Nucleus accumbens (tissue), 56 donors: ENCODE data around the gene IGFL1.
"Not testable (repeated sequence)": the region's sequence is repeated elsewhere in the genome, so short reads cannot be mapped to it uniquely, and the experiment has no call there.

Source experiments
- DNase-seq, 56 donors: peaks; one replicate each; lab custom pipeline; 2025; lab: John Stamatoyannopoulos, UW

Gene IGFL1

DNA sequence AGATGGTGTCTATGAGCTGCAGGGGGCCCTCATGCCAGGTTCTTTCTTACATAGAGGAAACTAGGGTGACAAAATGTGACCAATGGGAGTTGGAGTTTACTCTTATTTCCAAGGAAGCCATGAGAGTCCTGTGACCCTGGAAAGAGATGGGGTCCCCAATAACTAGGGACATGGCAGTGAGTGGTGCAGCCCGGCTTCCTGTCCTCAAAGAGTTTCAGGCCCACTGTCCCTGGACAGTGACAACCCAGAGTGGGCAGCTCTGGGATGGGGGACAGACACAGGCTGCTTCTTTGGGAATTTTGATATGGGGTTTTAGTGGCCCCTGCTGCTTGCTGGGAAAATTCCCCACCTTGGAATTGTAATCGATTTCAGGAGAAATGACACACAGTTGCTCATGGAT, 8.4 kb upstream of the IGFL1 start:
- no peak for DNase-seq

DNA sequence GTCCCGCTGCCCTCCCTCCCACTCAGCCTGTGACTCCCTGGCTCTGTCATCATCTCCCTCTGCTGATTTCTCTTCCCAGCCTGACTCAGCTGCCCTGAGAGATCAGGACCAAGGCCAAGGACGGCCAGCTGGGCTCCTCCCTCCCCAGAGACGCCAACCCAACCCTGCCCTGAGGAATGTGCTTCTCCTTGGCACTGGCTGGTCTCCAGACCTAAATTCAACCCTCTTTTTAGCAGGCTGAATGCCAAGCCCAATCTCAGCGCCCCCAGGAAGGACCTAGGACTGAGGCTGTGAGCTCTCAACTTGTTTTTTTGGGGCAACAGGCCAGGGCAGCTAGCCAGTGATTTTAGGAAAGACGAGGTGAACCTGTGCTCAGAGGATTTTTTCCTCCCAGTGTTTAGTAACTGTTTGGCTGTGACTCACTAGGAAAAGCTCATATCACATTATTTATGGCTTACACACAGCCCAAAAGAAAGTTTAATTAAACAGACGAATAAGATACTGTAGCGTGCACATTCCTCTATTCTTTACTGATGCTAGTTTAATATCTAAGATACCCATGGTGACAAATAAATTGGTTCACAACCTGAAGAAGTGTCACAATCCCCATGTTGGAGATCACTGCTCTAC, 7.4 kb upstream of the IGFL1 start:
- peak in 1 of 56 donors; percentile 25 for DNase-seq

DNA sequence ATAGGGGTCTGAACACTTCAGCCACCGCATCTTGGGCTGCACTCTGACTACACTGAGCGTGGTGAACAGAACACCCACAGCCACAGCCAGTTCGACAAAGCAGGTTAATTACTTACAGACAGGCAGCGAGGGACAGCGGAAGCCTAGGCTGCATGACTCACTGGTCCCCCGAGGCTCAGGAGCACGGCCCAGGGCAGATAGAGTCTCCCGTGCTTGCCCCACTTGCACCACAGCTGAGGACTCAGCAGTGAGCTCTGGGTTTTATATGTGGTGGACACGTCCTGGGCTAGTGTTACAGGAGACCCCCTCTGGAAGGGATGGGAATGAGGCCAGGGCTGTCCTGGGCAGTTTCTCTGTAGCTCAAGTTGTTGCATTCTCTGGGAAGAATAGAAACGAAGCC, 5.8 kb upstream of the IGFL1 start:
- not testable (repeated sequence) for DNase-seq

DNA sequence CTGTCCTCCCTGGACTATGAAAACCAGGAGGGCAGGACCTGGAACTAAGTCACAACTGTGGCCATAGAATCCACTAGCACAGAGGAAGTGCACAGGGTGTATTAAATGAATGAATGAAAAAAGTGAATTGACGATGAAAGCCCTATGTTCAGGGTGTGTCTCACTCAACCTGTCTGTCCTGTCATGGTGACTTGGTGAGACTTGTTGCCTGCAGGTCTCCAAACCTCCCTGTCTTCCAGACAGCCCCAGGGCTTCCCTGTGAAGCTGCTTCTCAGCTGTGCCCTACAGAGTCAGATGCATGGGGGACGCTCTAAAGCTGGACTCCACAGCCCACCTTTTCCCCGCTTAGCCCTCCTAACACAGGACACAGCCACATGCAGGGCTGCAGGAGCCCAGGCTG, 4.8 kb upstream of the IGFL1 start:
- no peak for DNase-seq

DNA sequence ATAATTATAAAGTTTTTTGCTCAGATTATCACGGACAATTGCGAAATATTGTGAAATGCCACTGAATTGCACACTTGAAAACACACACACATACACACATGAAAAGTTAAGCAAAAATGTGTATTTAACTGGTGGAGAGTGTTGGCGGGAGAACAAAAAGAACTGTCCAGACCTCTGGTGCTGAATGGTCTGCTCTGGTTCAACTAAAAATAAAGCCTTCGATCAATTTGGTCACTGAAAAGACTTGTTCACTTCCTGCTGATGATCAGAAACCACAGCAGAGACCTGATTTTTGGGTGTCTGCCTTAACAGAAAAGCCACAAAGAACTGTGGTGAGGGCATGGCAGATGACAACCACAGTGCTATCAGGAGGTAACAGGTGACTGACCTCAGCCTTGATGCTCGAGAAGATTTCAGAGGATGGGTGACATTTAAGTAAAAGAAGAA, 4.0 kb upstream of the IGFL1 start:
- no peak for DNase-seq

DNA sequence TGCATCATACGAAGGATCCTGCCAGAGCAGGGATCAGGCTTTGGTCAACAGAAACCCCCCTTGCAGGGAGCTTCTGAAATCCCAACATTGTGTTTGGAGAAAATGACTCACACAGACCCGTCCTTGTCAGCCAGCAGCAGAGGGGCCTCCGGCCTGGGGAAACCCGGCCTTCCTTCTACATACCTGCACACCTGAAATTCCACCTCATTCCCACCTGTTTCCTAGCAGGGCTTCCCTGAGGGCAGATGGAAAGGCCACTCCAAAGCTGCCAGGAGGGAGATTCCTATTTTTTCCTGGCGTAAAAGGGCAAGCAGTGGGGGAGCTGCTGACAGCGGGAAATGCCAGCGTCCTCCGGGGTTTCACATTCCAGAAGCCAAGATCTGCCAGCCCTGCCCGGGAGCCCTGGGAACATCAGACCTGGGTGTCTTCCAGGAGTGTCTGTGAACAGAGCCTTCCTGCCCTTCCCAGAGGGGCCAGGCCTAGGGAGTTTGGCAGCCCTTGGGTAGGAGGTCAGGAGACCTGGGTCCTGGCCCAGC, 3.0 kb upstream of the IGFL1 start:
- no peak for DNase-seq

DNA sequence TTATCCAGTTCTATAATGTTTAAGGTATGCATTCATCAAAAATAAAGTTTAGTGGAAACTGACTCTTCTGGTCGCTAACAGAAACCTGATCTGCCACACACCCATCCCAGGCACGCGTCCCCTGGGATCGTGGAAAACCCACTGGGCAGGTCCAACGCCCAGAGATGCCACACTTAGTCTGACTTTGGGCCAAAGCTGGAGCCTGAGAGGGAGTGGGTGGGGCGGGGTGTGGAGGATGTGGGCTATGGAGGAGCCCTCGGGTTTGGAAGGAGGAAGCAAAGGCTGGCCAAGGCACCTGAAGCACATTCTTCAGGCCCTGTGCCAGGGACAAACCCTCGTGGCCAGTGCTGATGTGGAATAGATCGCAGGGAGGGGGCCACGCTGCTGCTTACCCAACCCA, 2.5 kb downstream of the IGFL1 start:
- no peak for DNase-seq

DNA sequence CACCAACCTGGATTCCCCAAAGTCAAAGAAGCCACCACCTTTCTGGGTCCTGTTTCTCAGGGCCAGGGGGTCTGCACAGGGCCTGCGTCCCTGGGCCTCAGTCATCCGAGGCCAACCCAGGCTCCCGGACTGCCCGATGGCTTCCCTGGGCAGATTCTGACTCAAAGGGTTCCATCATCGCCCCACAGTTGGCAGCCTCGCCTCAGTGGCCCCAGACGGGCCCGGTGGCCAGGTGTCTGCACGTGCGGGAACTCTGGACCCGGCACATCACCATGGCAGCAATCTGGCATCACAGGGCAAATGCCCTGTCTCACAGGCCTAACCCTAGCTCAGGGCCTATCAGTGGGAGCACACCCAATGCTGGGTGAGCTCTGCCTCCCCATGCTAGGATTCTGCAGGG, 2.9 kb downstream of the IGFL1 start:
- no peak for DNase-seq

DNA sequence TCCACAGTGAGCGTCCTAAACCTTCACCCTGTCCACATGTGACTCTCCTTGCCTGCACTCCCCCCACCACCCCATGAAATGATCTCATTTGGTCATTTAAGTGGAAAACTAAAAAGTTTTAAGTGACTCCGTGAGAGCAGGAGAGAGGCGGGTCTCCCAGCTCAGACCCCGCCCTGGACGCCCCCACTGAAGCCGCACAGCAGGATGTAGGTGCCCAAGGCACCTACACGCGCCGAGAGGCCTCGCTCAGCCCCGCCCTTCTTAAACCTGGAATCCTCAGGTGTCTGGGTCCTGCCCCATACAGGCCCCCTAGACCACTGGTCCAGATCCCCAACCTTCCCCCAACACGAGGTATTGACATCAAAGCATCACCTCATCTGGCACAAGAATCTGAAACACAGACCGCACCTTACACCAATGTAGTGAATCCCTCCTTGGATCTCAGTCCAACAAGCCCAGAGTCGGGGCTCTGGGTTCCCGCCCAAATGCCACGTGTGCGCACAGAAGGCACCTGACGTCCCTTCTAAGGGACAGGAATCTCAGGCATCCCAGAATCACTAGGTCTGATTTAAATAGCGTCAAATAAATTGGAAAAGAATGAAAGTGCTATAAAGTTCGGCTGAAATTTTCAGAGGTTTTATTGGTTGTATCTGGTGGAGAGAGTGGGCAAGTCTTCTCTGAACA, 3.5 kb downstream of the IGFL1 start:
- no peak for DNase-seq

DNA sequence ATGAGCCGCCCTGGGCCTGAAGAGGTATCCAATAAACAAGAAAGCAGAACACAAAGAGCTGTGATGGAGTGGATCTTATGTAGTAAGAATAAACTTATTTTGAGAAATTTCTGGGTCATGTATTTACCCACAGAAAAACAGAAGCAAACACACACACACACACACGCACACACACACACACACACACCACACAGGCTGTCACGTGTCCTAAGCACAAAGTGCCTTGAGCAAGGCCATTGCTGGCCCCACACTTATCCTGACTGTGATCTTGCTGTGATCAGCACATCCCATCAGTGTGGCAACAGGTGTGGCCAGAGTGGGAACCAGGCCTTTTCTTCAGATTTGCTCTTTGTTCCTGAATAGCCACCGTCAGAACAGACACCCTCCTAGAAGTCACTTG, 4.3 kb downstream of the IGFL1 start:
- not testable (repeated sequence) for DNase-seq

DNA sequence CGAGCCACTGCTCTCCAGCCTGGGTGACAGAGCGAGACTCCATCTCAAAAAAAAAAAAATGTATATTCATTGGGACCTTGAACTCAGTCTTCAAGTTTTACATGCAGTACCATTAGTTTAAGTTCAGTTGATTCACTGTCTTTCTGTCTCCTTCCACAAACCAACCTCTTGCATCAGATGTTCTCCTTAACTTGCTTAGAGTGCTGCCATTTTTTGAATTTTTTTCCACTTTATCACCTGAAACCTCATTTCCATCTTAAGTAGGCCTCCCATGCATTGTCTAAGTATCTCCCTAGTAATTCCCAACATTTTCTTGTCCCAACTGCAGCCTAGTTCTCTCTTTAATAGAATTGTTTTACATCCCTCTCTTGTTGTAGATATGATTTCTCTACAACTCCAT, 8.6 kb downstream of the IGFL1 start:
- not testable (repeated sequence) for DNase-seq

DNA sequence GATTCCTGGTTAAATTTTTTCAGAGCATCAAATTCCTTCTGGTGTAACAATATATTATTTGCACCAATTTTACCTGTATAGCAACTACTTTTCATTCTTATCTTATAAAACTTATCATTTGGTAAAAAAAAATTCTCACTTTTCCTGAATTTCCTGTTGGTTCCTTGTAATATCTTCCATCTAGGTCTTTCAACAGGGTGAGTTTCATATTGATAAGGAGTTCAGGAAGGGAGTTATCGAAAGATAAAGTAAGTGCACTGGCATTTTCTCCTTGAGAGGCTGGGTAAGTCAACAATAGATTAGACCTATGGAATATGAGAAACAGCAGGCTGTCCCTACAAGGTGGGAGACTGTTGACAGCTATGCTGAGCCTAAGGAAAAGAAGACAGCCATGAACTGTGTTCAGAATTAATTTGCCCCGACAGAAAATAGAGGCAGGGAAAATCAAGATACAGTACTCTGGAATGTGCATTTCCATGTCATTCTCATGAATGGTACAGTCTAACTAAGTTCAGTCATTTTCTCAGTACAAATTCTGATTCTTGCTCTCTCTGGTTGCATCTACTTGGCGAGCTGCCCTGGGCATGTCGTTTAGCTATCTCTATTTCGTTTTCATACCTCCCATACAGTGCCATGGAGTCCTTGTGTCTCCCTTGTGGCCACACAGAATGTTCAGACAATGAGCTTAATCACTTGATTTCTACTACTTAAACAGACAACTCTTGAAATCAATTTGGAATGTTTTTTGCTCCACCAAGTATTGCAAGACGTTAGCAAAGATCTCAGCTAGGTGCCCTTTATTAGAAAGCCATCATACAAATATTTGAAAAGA, 9.9 kb downstream of the IGFL1 start:
- DNase-seq = no peak

DNA sequence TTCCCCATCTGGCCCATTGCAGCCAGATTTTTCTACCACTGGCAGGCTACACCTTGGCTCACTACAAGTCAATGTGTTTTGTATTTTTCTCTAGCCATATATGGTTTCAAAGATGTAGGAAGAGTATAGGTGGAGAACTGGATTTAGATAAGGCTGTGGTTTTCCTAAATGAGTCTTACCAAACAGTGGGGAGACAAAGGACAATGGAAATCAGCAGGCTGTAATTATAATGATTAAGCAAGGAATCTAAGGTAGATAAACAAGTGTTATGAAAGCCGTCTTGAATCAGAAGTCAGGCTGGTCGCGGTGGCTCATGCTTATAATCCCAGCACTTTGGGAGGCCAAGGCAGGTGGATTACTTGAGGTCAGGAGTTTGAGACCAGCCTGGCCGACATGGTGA, 11.2 kb downstream of the IGFL1 start:
- no peak for DNase-seq

DNA sequence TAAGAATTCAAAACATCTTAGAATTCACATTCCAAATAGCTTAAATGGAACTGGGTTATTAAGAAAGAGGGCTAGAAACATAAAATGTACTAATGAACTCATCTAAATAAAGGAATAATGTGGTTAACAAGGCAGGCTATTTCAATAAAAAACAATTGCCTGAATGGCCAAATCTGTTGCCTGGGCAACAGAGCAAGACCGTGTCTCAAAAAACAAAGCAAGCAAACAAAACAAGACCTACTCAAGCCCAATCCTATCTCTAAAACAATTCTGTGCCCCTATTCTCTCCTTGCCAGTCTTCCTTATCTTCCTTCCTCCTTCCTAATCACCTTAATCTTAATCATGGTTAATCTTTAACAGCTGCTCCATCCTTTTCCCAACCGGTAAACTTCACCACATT, 12.1 kb downstream of the IGFL1 start:
- DNase-seq = no peak

DNA sequence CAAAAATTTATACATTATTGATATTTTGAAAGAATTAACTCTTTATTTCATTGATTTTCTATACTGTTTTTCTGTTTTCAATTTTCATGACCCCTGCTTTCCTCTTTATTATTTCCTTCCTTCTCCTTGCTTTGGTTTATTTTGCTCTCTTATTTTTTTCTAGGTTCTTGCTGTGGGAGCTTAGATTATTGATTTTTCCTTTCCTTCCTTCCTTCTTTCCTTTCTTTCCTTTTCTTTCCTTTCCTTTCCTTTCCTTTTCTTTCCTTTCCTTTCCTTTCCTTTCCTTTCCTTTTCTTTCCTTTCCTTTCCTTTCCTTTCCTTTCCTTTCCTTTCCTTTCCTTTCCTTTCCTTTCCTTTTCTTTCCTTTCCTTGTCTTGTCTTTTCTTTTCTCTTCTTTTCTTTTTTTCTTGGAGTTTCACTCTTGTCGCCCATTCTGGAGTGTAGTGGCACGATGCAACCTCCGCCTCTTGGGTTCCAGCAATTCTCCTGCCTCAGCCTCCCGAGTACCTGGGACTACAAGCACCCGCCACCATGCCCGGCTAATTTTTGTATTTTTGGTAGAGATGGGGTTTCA, 13.6 kb downstream of the IGFL1 start:
- not testable (repeated sequence) for DNase-seq

DNA sequence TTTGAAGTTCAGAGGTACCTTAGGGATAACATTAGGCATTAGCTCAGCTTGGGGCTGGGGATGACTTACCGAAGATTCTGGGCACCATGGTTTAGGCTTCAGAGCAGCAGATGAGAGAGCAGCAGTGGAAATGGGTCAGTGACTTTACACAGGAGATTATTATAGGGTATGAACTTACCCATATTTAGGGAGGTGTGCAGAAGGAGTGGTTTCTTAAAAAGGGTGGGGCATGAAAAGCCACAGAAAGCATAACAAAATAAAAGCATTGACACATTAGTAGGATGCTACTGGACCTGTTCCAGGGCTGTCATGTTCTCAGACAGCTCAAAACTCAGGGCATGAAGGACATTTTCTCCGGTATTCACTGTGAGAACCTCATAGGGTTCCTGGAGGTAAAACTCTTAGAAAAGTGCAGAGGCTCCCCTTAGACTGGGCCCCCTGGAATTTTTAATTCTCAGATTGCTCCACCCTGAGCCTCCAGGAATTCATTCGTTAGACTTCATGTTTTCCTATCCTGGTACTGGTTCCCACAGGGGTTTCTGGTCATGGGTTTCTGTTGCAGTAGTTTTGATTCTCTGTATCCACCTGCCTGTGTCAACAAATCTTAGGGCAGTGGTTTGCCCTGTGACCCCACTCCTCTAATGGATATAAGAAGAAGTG, 20.7 kb downstream of the IGFL1 start:
- DNase-seq = no peak

DNA sequence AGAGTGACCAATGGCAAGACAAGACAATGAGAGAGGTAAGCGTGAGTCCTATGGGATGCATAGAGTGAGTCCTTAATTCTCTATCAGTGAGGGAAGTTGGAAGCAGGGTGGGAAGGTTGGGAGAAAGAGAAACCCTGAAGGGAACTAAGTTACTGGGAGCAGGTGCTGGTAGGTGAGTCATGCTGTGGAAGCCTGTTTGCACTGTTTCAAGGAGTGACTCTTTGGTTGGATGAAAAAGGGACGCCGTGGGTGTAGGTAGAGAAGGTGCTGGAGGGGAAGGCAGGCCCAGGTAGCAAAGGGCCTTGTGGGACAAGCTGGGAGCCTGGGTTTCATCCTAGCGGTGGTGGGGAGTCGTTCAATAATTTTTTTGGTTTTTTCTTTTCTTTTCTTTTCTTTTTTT, 21.9 kb downstream of the IGFL1 start:
- DNase-seq = peak in 1 of 56 donors; percentile 2

DNA sequence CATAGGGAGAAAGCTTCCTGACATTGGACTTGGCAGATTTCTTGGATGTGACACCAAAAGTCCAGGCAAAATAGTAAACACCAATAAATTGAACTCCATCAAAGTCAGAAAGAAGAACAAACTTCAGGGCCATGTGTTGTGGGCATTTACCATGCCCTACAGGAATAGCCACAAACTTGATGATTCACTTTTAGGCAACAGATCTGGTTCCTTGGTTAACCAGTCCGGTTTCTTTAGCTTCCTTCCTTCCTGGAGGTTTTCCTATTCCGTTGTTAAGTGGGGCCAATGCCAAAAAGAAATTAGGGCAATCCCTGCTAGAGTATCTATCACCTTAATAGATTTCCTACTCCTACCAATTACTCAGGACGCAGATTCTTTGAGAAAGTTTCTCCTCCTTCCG, 25.2 kb downstream of the IGFL1 start:
- DNase-seq = no peak

DNA sequence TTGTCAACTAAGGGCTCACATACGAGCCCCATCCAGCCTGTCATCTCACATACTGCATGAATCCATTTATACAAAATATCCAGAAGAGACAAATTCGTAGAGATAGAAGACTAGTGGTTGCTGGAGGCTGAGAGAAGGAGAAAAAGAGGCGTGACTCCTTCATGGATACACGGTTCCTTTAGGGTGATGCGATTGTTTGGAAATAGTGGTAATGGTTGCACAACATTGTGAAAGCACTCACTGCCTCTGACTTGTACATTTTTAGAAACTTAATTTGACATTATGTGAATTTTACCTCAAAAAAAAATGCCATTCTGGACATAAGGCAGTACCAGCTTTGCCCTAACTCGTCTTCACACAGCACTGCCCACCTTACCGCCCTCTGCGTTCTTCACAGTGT, 27.3 kb downstream of the IGFL1 start:
- DNase-seq = no peak

DNA sequence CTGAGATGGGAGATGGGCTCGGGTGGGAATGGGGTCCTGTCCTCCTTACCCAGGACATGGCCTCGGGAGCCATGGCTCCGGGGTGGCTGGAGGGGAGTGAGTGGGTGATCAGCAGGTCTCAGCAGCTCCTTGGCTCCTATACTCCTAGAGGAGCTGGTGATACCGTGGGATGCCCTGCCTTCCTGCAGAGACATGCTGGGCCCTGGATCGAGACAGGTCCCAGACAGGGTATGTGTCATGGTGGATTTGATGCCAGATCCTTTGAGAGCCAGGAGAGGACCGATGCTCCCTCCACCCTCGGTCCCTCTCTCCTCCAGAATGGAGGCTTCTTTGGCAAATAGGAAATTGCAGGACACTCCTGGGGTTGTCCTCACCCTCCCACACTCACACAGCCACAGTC, 32.0 kb downstream of the IGFL1 start:
- not testable (repeated sequence) for DNase-seq
